WI38 (cell line): ENCODE measurements around the gene EIF4EBP2.
A peak's percentile ranks its signal among the peaks of the same experiment; 100 is the strongest.

Experiments used
- H3K4me3 ChIP-seq: 2 replicates; pipeline ENCODE4 v1.5.1; 2011; ENCODE audit warnings: low read depth, mild to moderate bottlenecking, control low read depth, low read length
- CTCF ChIP-seq: IDR thresholded peaks from 2 replicates; pipeline ENCODE4 v1.5.1; 2012; ENCODE audit warnings: low read depth, mild to moderate bottlenecking, control low read depth, low read length

The EIF4EBP2 gene

GRCh38 chr10:70379581-70380176 is 24.3 kb upstream of the EIF4EBP2 start:
- peak; percentile 69 for TF ChIP-seq CTCF
- H3K4me3 ChIP-seq = no peak overlapping the region

- H3K4me3 ChIP-seq = no peak overlapping the region
- TF ChIP-seq CTCF = no peak
Measured at GRCh38 chr10:70380350-70381135, 23.4 kb upstream of the EIF4EBP2 start.

- TF ChIP-seq CTCF = no peak
- peak overlapping the region; percentile 82 for H3K4me3 ChIP-seq
Measured at GRCh38 chr10:70381471-70382421, 22.2 kb upstream of the EIF4EBP2 start.

GRCh38 chr10:70391654-70392053 is 12.3 kb upstream of the EIF4EBP2 start:
- no peak overlapping the region for H3K4me3 ChIP-seq
- no peak for TF ChIP-seq CTCF

- H3K4me3 ChIP-seq = no peak overlapping the region
- TF ChIP-seq CTCF = no peak
Measured at GRCh38 chr10:70396140-70396539, 7.8 kb upstream of the EIF4EBP2 start.

GRCh38 chr10:70399177-70399576 is 4.8 kb upstream of the EIF4EBP2 start:
- no peak for TF ChIP-seq CTCF

More at GRCh38 chr10:70399177-70399576, 4.8 kb upstream of the EIF4EBP2 start:
- H3K4me3 ChIP-seq = no peak overlapping the region
